Psoas muscle (tissue), 8 donors: ENCODE measurements around the gene PRRT1B. TPM values are rescaled to one million over a fixed set of nuclear protein-coding genes. Genes with fewer than 3 reads are reported as not detected.
"Not testable (repeated sequence)": the region's sequence is repeated elsewhere in the genome, so short reads cannot be mapped to it uniquely, and the experiment has no call there.

Experiments used
- ATAC-seq, 4 donors: fragments of 200-7000 bp; cut with Tn5 transposase; one replicate each; pipeline ENCODE4 v1.9.1; 2020; ENCODE audit warnings: moderate library complexity in 3 of 4, mild to moderate bottlenecking in 2 of 4
- DNase-seq, 2 donors: peaks; one replicate each; pipeline ENCODE4 v3.0.0-alpha.2; 2020
- H3K27ac ChIP-seq: fragments of 200-600 bp; one replicate; pipeline ENCODE4 v1.8.0; 2022
- H3K27me3 ChIP-seq, 3 donors: fragments of 200-600 bp in 1 of 3; one replicate each; pipeline versions ENCODE4 v1.6.1 to v1.8.0; 2013 to 2022; ENCODE audit warnings: low read length in 2 of 3, mild to moderate bottlenecking in 2 of 3, moderate library complexity in 1 of 3; ENCODE audit not compliant: insufficient read depth in 3 of 3
- H3K36me3 ChIP-seq, 2 donors: fragments of 200-600 bp in 1 of 2; one replicate each; pipeline versions ENCODE4 v1.6.1 to v1.8.0; 2013 to 2022; ENCODE audit warnings: low read depth in 1 of 2, mild to moderate bottlenecking in 1 of 2, moderate library complexity in 1 of 2; ENCODE audit not compliant: insufficient read depth in 1 of 2
- H3K4me1 ChIP-seq: fragments of 200-600 bp; one replicate; pipeline ENCODE4 v1.8.0; 2022
- H3K4me3 ChIP-seq: fragments of 200-600 bp; one replicate; pipeline ENCODE4 v1.8.0; 2022; ENCODE audit warnings: mild to moderate bottlenecking
- H3K9me3 ChIP-seq: fragments of 200-600 bp; one replicate; pipeline ENCODE4 v1.8.0; 2022
- WGBS, 3 donors: extraction: QIAGEN DNeasy Blood & Tissue Kit; methylation state at CpG; one replicate each; pipeline versions ENCODE4 v1.1.6 to v1.1.7; 2013; 5-methylcytosine and 5-hydroxymethylcytosine counted together
- intact Hi-C, 2 donors: fragments of 100-400 bp; cut with DNase I; formaldehyde crosslinking; loops; one replicate each; pipeline versions ENCODE4 v1.11.0 to v1.14.2; 2022
- polyA plus RNA-seq, 3 donors: library from polyadenylated mRNA; stranded (reverse); fragments of 200-250 nt; gene quantifications; one replicate each; pipeline ENCODE4 v1.2.3, GENCODE V29; 2013
- total RNA-seq, 4 donors: library from RNA; stranded (reverse); fragmentation: NEBNext Ultra II Directional in 2 of 4; extraction: Animal tissue kit (Norgen Biotek cat#: 25700) in 2 of 4; gene quantifications; one replicate each; pipeline versions ENCODE4 v1.2.1 to v1.2.4, GENCODE V29; 2021 to 2023
- TF ChIP-seq, protein P1 (sequence below): fragments of 200-600 bp; IDR thresholded peaks from one replicate; pipeline ENCODE4 v1.8.0; 2022; ENCODE audit warnings: antibody characterized with exemption
- donor health status: healthy with polysubstance abuse.
- donor health status: DM: no; HTN: no; CAD: no; lungs with moderate emphysema.
- donor health status: Bipolar disorder and iron deficiency.
- donor health status: healthy.
- donor health status: DM: yes; HTN: yes; CAD: no.
- donor health status: DM: no; HTN: no; CAD: no.
- donor health status: DM: no; HTN: no; CAD: no.
- donor health status: DM: yes; HTN: yes; CAD: no.

The PRRT1B gene
- total and polyA plus RNA-seq, 7 donors, result not detected

DNA sequence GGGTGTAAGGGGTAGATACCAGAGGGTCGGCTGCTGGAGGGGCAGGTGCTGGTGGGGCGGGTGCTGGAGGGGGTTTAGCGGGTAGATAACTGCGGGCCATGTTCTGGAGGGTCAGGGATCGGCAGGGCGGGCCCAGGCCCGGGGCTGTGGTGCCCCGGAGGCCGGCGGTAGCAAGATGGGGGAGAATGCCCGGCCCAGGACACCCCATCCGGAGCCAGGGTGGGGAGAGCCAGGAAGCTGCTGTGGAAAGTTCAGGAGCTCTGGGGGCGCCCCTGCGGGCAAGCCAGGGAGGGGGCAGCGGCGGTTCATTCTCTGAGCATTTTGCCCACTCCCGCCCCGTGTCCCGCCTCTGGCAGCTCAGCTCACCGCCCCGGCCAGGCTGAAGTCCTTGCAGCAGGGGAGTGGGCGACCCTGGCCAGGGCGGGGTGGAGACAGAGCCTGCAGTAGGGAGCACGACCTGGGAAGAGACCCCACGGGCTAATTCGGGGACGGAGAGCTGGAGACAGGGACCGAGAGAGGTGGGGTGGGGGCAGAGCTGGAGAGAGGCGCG lies 538 bp downstream of the PRRT1B start:
- DNase-seq (no peak), ATAC-seq (peak; percentile 10 to 48 (median 34))
- Histone ChIP-seq H3K36me3 (no peaks in the 10 kb centered on the region), H3K27ac (no peak overlapping the region), H3K9me3 (peaks cover 7% of the 10 kb centered on the region), H3K27me3 (peaks cover 0 to 54% (median 30%) of the 10 kb centered on the region in 3 donors), H3K4me3 (peak overlapping the region; percentile 15), H3K4me1 (no peaks in the 10 kb centered on the region)
- WGBS, 3 donors, result 1 to 3% (median 3%) methylated on average over 21 to 30 of the region's 30 CpGs
- intact Hi-C loops, result no loop called here
- TF ChIP-seq, protein P1, sequence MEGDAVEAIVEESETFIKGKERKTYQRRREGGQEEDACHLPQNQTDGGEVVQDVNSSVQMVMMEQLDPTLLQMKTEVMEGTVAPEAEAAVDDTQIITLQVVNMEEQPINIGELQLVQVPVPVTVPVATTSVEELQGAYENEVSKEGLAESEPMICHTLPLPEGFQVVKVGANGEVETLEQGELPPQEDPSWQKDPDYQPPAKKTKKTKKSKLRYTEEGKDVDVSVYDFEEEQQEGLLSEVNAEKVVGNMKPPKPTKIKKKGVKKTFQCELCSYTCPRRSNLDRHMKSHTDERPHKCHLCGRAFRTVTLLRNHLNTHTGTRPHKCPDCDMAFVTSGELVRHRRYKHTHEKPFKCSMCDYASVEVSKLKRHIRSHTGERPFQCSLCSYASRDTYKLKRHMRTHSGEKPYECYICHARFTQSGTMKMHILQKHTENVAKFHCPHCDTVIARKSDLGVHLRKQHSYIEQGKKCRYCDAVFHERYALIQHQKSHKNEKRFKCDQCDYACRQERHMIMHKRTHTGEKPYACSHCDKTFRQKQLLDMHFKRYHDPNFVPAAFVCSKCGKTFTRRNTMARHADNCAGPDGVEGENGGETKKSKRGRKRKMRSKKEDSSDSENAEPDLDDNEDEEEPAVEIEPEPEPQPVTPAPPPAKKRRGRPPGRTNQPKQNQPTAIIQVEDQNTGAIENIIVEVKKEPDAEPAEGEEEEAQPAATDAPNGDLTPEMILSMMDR, result no peak

DNA sequence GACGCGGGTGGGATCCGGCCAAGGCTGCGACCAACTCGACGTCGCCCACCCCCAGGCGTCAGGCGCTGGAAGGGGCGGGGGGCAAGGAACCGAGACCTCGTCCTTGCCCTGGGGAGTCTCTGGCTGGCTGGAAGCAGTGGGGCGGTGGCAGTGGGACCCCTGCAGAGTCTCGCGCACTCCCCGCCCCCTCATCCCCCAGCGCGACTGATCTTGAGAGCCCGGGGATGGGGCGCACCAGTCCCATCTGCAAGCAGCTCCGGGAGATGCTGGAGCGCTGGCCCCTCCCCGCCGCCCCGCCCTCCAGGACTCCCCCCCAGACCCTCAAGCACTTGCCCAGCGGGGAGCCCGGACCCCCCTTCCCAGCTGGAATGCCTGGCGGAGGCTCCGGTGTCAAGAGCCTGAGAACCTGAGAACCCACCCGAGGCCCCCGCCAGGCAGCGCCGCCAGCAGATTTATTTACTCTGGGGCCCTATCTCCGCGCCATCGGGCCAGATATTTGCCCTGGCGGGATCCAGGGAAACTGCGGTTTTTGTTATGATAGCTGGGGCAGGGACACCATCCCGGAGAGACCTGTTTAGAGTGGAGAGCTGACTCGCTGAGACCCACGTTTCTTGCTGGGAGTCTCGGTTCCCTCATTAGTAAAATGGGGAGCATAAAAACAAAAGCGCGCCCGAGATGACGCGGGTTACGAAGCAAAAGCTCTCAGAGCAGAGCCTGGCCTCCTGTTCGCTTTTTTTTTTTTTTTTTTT lies 1.2 kb downstream of the PRRT1B start:
- Histone ChIP-seq H3K9me3 (peaks cover 7% of the 10 kb centered on the region), H3K4me3 (peak overlapping the region; percentile 26), H3K36me3 (no peaks in the 10 kb centered on the region), H3K4me1 (no peaks in the 10 kb centered on the region), H3K27ac (no peak overlapping the region), H3K27me3 (peaks cover 0 to 54% (median 30%) of the 10 kb centered on the region in 3 donors)
- no peak for DNase-seq
- intact Hi-C loops, result no loop called here
- 1 to 3% (median 2%) methylated on average over 44 to 49 of the region's 49 CpGs for WGBS, 3 donors
- ATAC-seq, result peak; percentile 19 to 47 (median 31)
- TF ChIP-seq, protein P1, result no peak

DNA sequence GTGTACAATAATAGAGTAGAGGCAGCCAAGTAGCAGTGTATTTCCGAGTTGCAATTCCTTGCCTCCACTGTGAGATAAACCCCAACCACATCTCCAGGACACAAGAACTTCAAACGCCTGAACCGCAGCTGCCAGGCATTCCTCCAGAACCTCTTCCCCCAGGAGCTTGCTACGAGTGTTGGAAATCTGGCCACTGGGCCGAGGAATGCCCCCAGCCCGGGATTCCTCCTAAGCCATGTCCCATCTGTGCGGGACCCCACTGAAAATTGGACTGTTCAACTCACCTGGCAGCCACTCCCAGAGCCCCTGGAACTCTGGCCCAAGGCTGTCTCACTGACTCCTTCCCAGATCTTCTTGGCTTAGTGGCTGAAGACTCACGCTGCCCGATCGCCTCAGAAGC lies 3.9 kb downstream of the PRRT1B start:
- H3K9me3 ChIP-seq, H3K4me3 ChIP-seq, ATAC-seq, H3K36me3 ChIP-seq, H3K4me1 ChIP-seq, intact Hi-C loops, H3K27ac ChIP-seq, DNase-seq: not testable (repeated sequence)
- WGBS, 3 donors, result 66 to 70% (median 67%) methylated on average over 10 of the region's 10 CpGs
- peaks cover 0 to 75% (median 28%) of the 10 kb centered on the region in 3 donors for H3K27me3 ChIP-seq

DNA sequence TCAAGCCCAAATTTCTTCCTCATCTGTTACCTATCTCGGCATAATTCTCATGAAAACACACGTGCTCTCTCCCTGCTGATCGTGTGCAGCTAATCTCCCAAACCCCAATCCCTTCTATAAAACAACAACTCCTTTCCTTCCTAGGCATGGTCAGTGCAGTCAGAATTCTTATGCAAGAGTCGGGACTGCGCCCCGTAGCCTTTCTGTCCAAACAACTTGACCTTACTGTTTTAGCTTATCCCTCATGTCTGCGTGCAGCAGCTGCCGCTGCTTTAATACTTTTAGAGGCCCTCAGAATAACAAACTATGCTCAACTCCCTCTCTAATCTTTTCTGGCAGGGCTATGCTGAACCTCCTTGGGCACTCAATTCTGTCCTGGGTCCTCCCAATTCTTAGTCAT lies 5.1 kb downstream of the PRRT1B start:
- H3K4me3 ChIP-seq, H3K36me3 ChIP-seq, intact Hi-C loops, H3K9me3 ChIP-seq, H3K4me1 ChIP-seq, DNase-seq, ATAC-seq, H3K27ac ChIP-seq: not testable (repeated sequence)
- peaks cover 0 to 75% (median 33%) of the 10 kb centered on the region in 3 donors for H3K27me3 ChIP-seq
- 42 to 50% (median 44%) methylated on average over 8 of the region's 8 CpGs for WGBS, 3 donors

DNA sequence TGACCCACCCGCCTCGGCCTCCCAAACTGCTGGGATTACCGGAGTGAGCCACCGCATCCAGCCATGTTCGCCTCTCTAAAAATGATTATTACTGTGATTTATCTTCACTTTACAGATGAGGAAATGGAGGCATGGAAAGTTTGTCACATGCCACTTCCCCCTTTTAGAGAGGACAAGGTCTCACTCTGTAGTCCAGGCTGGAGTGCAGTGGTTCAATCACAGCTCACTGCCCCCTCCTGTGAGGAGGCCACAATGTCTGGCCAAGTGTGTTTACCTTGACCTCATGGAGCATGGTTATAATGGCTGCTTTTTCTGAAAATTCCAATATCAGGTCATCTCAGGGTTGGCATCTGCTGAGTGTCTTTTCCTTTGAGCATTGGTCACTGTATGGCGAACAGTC lies 6.7 kb downstream of the PRRT1B start:
- Histone ChIP-seq H3K9me3 (no peaks in the 10 kb centered on the region), H3K4me3 (no peak overlapping the region), H3K27me3 (peaks cover 0 to 74% (median 17%) of the 10 kb centered on the region in 3 donors), H3K36me3 (no peaks in the 10 kb centered on the region), H3K27ac (no peak overlapping the region), H3K4me1 (no peaks in the 10 kb centered on the region)
- TF ChIP-seq, protein P1, result no peak
- 76 to 96% (median 89%) methylated on average over 6 of the region's 6 CpGs for WGBS, 3 donors
- ATAC-seq, result no peak
- DNase-seq, result no peak
- intact Hi-C loops, result no loop called here
